GM20000 (cell line): ENCODE data around the gene C1orf56.

ENCODE experiments used
- DNase-seq: peaks from one replicate; pipeline ENCODE4 v3.0.0; 2012; ENCODE audit warnings: low spot score
- TF ChIP-seq, protein P1 (sequence below): IDR thresholded peaks from 2 replicates; pipeline ENCODE4 v1.5.1; 2012; ENCODE audit warnings: mild to moderate bottlenecking, control low read depth; ENCODE audit errors: extremely low read depth, missing control alignments

Gene C1orf56

DNA sequence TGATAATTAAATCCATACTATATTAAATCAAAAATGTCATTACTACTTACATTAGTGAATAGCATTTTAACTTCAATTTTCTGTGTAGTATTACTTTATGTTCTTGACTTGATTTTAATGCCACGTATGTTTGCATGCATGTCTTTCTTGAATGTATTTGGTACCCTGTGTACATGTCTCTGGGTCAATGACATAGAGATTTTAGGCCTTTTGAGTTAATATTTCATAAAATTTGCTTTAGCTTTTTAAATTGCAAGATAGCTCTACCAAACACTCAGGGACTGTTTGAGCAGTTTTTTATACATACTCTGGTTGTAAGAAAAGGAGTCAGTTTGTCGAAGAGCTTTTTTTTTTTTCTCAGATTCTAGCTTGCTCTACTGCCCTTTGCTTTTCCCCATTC, 14.2 kb downstream of the C1orf56 start:
- TF ChIP-seq, protein P1, sequence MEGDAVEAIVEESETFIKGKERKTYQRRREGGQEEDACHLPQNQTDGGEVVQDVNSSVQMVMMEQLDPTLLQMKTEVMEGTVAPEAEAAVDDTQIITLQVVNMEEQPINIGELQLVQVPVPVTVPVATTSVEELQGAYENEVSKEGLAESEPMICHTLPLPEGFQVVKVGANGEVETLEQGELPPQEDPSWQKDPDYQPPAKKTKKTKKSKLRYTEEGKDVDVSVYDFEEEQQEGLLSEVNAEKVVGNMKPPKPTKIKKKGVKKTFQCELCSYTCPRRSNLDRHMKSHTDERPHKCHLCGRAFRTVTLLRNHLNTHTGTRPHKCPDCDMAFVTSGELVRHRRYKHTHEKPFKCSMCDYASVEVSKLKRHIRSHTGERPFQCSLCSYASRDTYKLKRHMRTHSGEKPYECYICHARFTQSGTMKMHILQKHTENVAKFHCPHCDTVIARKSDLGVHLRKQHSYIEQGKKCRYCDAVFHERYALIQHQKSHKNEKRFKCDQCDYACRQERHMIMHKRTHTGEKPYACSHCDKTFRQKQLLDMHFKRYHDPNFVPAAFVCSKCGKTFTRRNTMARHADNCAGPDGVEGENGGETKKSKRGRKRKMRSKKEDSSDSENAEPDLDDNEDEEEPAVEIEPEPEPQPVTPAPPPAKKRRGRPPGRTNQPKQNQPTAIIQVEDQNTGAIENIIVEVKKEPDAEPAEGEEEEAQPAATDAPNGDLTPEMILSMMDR: no peak
- DNase-seq: no peak

DNA sequence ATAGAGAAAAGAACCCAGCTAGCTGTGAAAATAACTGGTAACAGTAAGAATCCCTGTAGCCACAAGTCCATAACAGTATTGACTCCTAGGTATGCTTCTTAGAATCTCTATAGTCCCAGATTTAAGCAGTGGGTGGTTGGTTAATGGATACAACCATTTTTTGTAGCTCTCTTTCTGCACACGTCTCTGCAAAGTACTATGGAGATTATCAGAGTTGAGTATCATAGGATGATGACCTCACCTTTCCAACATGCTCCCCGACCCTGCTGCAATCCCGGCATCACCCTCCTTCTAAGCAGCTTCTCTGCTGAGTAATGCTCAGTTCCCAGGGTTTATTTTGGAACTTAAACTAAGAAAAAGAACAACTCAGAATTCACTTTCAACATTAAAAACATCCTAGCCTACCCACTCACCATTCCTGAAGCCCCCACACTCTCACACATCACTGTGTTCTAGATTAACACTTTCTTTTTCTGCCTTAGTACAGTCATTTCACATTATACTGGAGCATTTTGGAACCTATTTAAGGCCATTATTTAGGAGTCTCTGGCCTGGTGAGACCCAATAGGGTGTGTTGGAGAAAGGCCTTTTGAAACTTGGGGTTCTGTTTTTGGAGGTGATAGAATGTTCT, 15.3 kb downstream of the C1orf56 start:
- TF ChIP-seq, protein P1: no peak
- DNase-seq: no peak

DNA sequence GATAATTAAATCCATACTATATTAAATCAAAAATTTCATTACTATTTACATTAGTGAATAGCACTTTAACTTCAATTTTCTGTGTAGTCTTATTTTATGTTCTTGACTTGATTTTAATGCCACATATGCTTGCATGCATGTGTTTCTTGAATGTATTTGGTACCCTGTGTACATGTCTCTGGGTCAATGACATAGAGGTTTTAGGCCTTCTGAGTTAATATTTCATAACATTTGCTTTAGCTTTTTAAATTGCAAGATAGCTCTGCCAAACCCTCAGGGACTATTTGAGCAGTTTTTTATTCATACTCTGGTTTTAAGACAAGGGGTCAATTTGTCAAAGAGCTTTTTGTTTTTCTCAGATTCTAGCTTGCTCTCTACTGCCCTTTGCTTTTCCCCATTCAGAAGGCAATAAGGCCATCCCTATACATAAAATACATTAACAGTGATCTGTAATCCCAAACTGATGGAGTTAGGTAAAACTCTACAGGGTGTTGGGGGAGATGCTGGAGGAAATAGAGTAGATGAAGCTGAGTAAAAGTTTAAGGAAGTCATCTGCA, 17.6 kb downstream of the C1orf56 start:
- TF ChIP-seq, protein P1: no peak

DNA sequence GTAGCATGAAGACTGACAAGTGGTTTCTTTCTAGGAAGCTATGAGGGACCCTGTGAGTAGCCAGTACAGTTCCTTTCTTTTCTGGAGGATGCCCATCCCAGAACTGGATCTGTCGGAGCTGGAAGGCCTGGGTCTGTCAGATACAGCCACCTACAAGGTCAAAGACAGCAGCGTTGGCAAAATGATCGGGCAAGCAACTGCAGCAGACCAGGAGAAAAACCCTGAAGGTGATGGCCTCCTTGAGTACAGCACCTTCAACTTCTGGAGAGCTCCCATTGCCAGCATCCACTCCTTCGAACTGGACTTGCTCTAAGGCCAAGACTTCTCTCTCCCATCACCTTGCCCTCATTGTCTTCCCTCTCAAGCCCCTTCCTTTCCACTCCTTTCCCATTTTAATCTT, 19.6 kb downstream of the C1orf56 start:
- DNase-seq: no peak
- TF ChIP-seq, protein P1: no peak

More for the DNA sequence above, 17.6 kb downstream of the C1orf56 start:
- DNase-seq: no peak

DNA sequence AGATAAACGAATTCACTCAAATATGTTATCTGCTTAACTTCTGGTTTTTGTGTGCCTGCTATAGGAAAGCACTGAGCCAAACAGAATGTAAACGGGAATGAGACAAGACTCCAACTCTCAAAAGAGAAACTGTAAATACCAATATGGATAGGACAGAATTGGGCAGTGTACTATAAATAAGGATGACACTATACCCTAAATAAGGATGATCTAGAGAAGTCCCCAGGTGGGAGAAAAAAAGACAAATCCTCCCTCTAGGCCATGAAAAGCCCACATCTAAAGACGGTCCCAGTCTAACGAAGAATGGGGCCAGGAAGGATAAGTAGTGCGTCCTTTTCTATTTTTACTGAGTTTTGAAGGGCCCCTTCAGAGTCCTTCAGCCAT, 21.5 kb downstream of the C1orf56 start:
- TF ChIP-seq, protein P1: no peak
- no peak for DNase-seq

DNA sequence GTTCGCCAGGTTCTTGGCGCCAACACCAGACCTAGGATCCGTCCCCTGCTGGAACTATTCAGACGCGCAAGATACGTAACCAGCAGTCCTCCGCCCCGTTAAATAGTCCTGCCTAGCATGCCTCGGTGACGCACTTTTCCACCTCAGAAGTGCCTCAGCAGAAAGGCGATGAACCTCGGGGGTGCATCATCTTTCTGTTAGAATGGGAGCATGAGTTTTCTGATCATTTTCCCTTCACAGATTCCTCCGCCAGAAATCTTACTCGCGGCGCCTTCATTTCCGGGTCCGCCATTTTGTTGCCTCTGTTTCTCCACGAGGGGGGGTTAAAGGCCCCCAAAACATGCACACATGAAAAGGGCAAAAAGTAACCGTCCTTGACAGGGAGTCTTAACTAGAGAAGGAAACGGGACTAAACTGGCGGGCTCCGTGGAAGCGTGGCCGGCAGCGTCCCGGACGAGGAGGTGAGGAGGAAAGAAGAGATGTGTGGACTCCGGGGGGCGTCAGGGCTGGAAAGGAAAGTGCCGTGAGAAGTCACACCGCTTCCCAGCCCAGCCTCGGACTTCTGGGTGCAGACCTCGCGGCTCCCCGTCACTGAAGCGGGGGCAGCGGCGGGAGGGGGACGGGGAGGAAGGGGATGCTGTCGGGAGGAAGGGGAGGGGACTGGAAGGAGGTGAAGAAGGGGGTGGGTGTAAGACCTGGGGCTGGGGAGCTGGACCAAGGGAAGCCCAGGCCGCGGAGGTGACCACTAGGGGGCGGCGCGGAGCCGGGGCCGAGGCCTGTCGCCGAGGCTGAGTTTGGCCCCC, 23.1 kb downstream of the C1orf56 start, which contains the start of gene GABPB2:
Gene GABPB2 (plus strand): TSS at position 288 of the 803 bp plus-strand sequence. CDS start 17,429 bp downstream, outside the sequence.
- TF ChIP-seq, protein P1: peak; percentile 89
- peak; percentile 90 for DNase-seq

DNA sequence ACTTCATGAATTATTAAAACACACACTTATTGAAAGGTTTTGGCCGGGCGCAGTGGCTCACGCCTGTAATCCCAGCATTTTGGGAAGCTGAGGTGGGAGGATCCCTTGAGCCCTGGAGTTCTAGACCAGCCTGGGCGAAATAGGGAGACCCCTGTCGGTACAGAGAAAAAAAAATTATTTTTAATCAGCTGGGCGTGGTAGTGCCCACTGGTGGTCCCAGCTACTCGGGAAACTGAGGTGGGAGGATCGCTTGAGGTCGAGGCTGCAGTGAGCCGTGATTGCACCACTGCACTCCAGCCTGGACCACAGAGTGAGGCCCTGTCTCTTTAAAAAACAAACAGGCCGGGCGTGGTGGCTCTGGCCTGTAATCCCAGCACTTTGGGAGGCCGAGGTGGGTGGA, 24.7 kb downstream of the C1orf56 start:
- no peak for DNase-seq
- TF ChIP-seq, protein P1: no peak
